ES-I3 (cell line): ENCODE results near the gene MYOM1.
"Not testable (repeated sequence)": the region's sequence is repeated elsewhere in the genome, so short reads cannot be mapped to it uniquely, and the experiment has no call there.

Source experiments
- H3K36me3 ChIP-seq: 2 replicates; pipeline ENCODE4 v1.6.1; 2013; ENCODE audit warnings: mild to moderate bottlenecking, low read length, control low read depth, moderate library complexity; ENCODE audit not compliant: insufficient read depth
- H3K4me1 ChIP-seq: 2 replicates; pipeline ENCODE4 v1.6.1; 2013; ENCODE audit warnings: mild to moderate bottlenecking, control low read depth, low read length; ENCODE audit not compliant: insufficient read depth
- H3K9ac ChIP-seq: 2 replicates; pipeline ENCODE4 v1.6.1; 2013; ENCODE audit warnings: low read depth, mild to moderate bottlenecking, low read length, moderate library complexity
- H3K9me3 ChIP-seq: 2 replicates; pipeline ENCODE4 v1.6.1; 2013; ENCODE audit warnings: mild to moderate bottlenecking, low read length, moderate library complexity; ENCODE audit not compliant: control insufficient read depth, insufficient read depth

The MYOM1 gene

GRCh38 chr18:3218819-3219218, 949 bp downstream of the MYOM1 start:
- Histone ChIP-seq H3K9ac (no peak overlapping the region), H3K4me1 (no peaks in the 10 kb centered on the region), H3K9me3 (no peaks in the 10 kb centered on the region), H3K36me3 (no peaks in the 10 kb centered on the region)

- Histone ChIP-seq H3K9me3 (no peaks in the 10 kb centered on the region), H3K9ac (no peak overlapping the region), H3K36me3 (no peaks in the 10 kb centered on the region), H3K4me1 (no peaks in the 10 kb centered on the region)
Observed at GRCh38 chr18:3217948-3218647, 1.7 kb downstream of the MYOM1 start.

- no peak overlapping the region for H3K9ac ChIP-seq
- no peaks in the 10 kb centered on the region for H3K9me3 ChIP-seq
- H3K4me1 ChIP-seq = peaks cover under 1% of the 10 kb centered on the region; the same call in 1 of the 2 replicates
Observed at GRCh38 chr18:3216987-3217386, 2.8 kb downstream of the MYOM1 start.

GRCh38 chr18:3214855-3215637, 4.7 kb downstream of the MYOM1 start:
- no peaks in the 10 kb centered on the region for H3K9me3 ChIP-seq
- no peaks in the 10 kb centered on the region for H3K36me3 ChIP-seq
- H3K4me1 ChIP-seq = peaks cover 5% of the 10 kb centered on the region; the same call in 1 of the 2 replicates
- H3K9ac ChIP-seq = no peak overlapping the region

More at GRCh38 chr18:3216987-3217386, 2.8 kb downstream of the MYOM1 start:
- no peaks in the 10 kb centered on the region for H3K36me3 ChIP-seq

GRCh38 chr18:3213300-3214059, 6.3 kb downstream of the MYOM1 start:
- Histone ChIP-seq H3K9ac (no peak overlapping the region), H3K9me3 (no peaks in the 10 kb centered on the region), H3K4me1 (peaks cover 5% of the 10 kb centered on the region; the same call in 1 of the 2 replicates), H3K36me3 (no peaks in the 10 kb centered on the region)

GRCh38 chr18:3212657-3213056, 7.1 kb downstream of the MYOM1 start:
- H3K9ac ChIP-seq = no peak overlapping the region
- H3K36me3 ChIP-seq = no peaks in the 10 kb centered on the region
- H3K9me3 ChIP-seq = no peaks in the 10 kb centered on the region
- H3K4me1 ChIP-seq = peaks cover 7% of the 10 kb centered on the region

GRCh38 chr18:3211236-3211992, 8.4 kb downstream of the MYOM1 start:
- Histone ChIP-seq H3K4me1 (peaks cover 8% of the 10 kb centered on the region), H3K9me3 (no peaks in the 10 kb centered on the region), H3K9ac (no peak overlapping the region), H3K36me3 (no peaks in the 10 kb centered on the region)

- Histone ChIP-seq H3K4me1 (peaks cover 8% of the 10 kb centered on the region), H3K36me3 (no peaks in the 10 kb centered on the region), H3K9ac (no peak overlapping the region), H3K9me3 (no peaks in the 10 kb centered on the region)
Observed at GRCh38 chr18:3209859-3210569, 9.8 kb downstream of the MYOM1 start.

GRCh38 chr18:3207565-3207964, 12.2 kb downstream of the MYOM1 start:
- Histone ChIP-seq H3K4me1 (peaks cover 8% of the 10 kb centered on the region), H3K9me3 (no peaks in the 10 kb centered on the region), H3K36me3 (no peaks in the 10 kb centered on the region), H3K9ac (no peak overlapping the region)

- no peaks in the 10 kb centered on the region for H3K36me3 ChIP-seq
- H3K4me1 ChIP-seq = peaks cover 3% of the 10 kb centered on the region; the same call in 1 of the 2 replicates
- H3K9me3 ChIP-seq = no peaks in the 10 kb centered on the region
- no peak overlapping the region for H3K9ac ChIP-seq
Observed at GRCh38 chr18:3205239-3205638, 14.5 kb downstream of the MYOM1 start.

- no peaks in the 10 kb centered on the region for H3K4me1 ChIP-seq
- H3K36me3 ChIP-seq = no peaks in the 10 kb centered on the region
- H3K9ac ChIP-seq = no peak overlapping the region
- H3K9me3 ChIP-seq = no peaks in the 10 kb centered on the region
Observed at GRCh38 chr18:3199942-3200645, 19.7 kb downstream of the MYOM1 start.

GRCh38 chr18:3198260-3198860, 21.4 kb downstream of the MYOM1 start:
- H3K36me3 ChIP-seq, H3K4me1 ChIP-seq, H3K9me3 ChIP-seq, H3K9ac ChIP-seq: not testable (repeated sequence)
